Small intestine (tissue), 7 donors: ENCODE measurements around the gene STMN3. TPM values are rescaled to one million over a fixed set of nuclear protein-coding genes. Genes with fewer than 3 reads are reported as not detected.

Source experiments
- DNase-seq, 2 donors: peaks; one replicate each; pipeline versions ENCODE4 v3.0.0 to v3.0.0-alpha.2; 2013
- FAIRE-seq: peaks from 2 replicates; lab custom pipeline; 2012; peaks lifted over from hg19 to GRCh38; lab: Jason Lieb, UNC
- H3K27ac ChIP-seq, 3 donors: one replicate each; pipeline ENCODE4 v1.5.1; 2013; ENCODE audit warnings: low read length in 2 of 3, mild to moderate bottlenecking in 2 of 3, control low read depth in 1 of 3, inconsistent platforms in 1 of 3, low read depth in 1 of 3, moderate library complexity in 1 of 3
- H3K27me3 ChIP-seq, 3 donors: one replicate each; pipeline ENCODE4 v1.6.1; 2013; ENCODE audit warnings: low read length in 3 of 3, inconsistent platforms in 1 of 3; ENCODE audit not compliant: control insufficient read depth in 3 of 3, insufficient read depth in 3 of 3
- H3K36me3 ChIP-seq, 3 donors: one replicate each; pipeline ENCODE4 v1.6.1; 2013; ENCODE audit warnings: low read length in 3 of 3, inconsistent platforms in 1 of 3, low read depth in 1 of 3, mild to moderate bottlenecking in 1 of 3, moderate library complexity in 1 of 3; ENCODE audit not compliant: control insufficient read depth in 3 of 3, insufficient read depth in 2 of 3
- H3K4me1 ChIP-seq, 3 donors: one replicate each; pipeline ENCODE4 v1.6.1; 2013; ENCODE audit warnings: low read length in 2 of 3, inconsistent platforms in 1 of 3, low read depth in 1 of 3, mild to moderate bottlenecking in 1 of 3, moderate library complexity in 1 of 3; ENCODE audit not compliant: control insufficient read depth in 3 of 3, insufficient read depth in 2 of 3
- H3K4me3 ChIP-seq, 3 donors: one replicate each; pipeline ENCODE4 v1.5.1; 2013; ENCODE audit warnings: low read length in 3 of 3, control low read depth in 1 of 3, inconsistent platforms in 1 of 3, low read depth in 1 of 3, mild to moderate bottlenecking in 1 of 3, moderate library complexity in 1 of 3
- H3K9me3 ChIP-seq, 2 donors: one replicate each; pipeline ENCODE4 v1.6.1; 2013; ENCODE audit warnings: low read depth in 1 of 2, low read length in 1 of 2; ENCODE audit not compliant: control insufficient read depth in 2 of 2, insufficient read depth in 1 of 2
- WGBS, 3 donors: extraction: QIAGEN DNeasy Blood & Tissue Kit; methylation state at CpG; one replicate each; pipeline ENCODE4 v1.1.7; 2013; 5-methylcytosine and 5-hydroxymethylcytosine counted together
- polyA plus RNA-seq, 4 donors: library from polyadenylated mRNA; stranded (reverse) in 3 of 4; unstranded in 1 of 4; fragments of 200-250 nt in 3 of 4; fragments of 120-200 nt in 1 of 4; gene quantifications; one replicate each; pipeline versions ENCODE4 v1.2.1 to v1.2.3, GENCODE V29; 2013
- donor health status: healthy with polysubstance abuse.
- donor health status: control.
- donor health status: control.
- donor health status: Bipolar disorder and iron deficiency.
- donor health status: healthy.

The STMN3 gene
- polyA plus RNA-seq, 4 donors = 1.1 to 21.4 (median 5.2) TPM

DNA sequence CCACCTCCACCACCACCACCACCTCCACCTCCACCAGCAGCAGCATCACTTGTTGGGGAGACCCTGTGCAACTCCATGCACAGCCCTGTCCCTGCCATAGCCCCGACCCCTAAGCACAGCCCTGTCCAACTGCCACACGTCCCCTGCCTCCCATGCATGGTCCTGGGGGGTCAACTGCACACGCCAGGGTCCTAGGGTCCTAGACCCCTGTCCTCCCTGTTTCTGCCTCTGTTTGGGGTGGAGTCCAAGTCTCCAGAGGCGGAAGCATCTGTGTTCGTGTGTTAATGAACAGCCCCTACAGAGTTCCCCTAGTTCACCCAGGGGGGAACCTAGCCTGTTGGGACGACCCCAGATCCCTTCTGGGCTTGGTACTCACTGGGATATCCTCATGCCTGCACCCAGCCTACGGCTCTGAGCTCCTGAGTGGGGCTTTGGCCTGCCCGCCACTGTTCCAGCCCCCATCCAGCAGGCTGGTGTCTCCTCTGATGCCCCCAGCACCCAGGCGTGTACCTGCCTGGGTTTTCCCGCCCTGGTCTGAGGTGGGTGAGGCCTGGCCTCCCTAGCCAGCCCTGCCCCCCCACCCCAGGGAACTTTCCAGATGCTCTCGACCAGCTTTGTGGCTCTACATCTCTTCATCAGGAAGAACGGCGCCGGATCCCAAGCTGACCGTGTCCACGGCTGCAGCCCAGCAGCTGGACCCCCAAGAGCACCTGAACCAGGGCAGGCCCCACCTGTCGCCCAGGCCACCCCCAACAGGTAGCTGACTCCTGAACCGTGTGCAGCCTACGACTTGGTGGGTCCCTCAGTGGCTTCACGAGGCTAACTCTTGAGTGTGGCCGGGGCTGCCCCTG is 40.7 kb upstream of the STMN3 start:
- Histone ChIP-seq H3K4me3 (no peak overlapping the region), H3K27me3 (no peaks in the 10 kb centered on the region), H3K36me3 (peaks cover 0 to 56% (median 2%) of the 10 kb centered on the region in 3 donors), H3K9me3 (no peaks in the 10 kb centered on the region), H3K27ac (no peak overlapping the region), H3K4me1 (peaks cover 2 to 13% (median 4%) of the 10 kb centered on the region in 3 donors)
- DNase-seq (no peak), FAIRE-seq (no peak)
- 92 to 96% (median 93%) methylated on average over 21 of the region's 21 CpGs for WGBS, 3 donors

DNA sequence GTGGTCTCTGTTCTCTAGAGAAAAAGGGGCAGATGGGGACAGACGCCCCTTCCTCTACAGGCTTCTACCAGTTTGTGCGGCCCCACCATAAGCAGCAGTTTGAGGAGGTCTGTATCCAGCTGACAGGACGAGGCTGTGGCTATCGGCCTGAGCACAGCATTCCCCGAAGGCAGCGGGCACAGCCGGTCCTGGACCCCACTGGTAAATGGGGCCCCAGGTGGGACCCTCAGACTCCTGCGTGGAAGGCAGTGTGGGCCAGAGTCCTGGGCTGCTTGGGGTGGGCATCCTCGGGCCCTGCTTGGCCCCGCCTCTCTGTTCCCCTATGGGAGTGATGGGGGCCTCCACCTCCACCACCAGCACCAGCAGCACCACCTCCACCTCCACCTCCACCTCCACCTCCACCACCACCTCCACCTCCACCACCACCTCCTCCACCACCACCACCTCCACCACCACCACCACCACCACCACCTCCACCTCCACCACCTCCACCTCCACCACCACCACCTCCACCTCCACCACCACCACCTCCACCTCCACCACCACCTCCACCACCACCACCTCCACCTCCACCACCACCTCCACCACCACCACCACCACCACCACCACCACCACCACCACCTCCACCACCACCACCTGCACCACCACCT is 40.0 kb upstream of the STMN3 start:
- DNase-seq = no peak
- Histone ChIP-seq H3K4me1 (peaks cover 2 to 13% (median 4%) of the 10 kb centered on the region in 3 donors), H3K9me3 (no peaks in the 10 kb centered on the region), H3K4me3 (no peak overlapping the region), H3K27me3 (no peaks in the 10 kb centered on the region), H3K36me3 (peaks cover 0 to 60% (median 2%) of the 10 kb centered on the region in 3 donors), H3K27ac (no peak overlapping the region)
- no peak for FAIRE-seq
- 83 to 93% (median 86%) methylated on average over 8 to 10 of the region's 10 CpGs for WGBS, 3 donors

DNA sequence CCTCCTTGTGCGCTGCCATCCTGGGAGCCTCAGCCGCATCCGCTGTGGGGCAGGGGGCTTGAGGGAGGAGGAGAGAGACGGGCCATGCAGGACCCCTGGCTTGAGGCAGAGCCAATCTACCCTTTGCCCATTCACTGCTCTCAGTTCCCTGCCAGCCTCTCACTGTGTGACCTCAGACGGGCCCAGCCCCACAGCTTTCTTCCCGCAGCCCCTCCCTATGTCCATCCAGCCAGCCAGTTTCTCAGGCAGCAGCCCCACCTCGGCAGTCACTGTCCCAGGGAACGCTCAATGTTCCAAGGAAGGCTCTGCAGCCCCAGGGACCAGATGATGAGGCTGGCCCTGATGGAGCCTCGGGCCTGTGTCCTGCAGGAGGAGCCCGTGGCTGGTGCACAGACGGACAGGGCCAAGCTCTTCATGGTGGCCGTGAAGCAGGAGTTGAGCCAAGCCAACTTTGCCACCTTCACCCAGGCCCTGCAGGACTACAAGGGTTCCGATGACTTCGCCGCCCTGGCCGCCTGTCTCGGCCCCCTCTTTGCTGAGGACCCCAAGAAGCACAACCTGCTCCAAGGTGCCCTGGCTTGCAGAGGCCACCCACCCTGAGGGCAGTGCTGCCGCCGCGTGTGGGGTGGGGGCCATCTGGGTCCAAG is 39.3 kb upstream of the STMN3 start:
- peak; percentile 29 to 33 for DNase-seq
- H3K36me3 ChIP-seq = peaks cover 0 to 56% (median 2%) of the 10 kb centered on the region in 3 donors
- no peak for FAIRE-seq
- H3K4me1 ChIP-seq = peaks cover 2 to 13% (median 4%) of the 10 kb centered on the region in 3 donors
- H3K27ac ChIP-seq = no peak overlapping the region
- WGBS, 3 donors = 55 to 69% (median 66%) methylated on average over 19 to 20 of the region's 20 CpGs
- no peaks in the 10 kb centered on the region for H3K9me3 ChIP-seq
- H3K4me3 ChIP-seq = no peak overlapping the region
- H3K27me3 ChIP-seq = no peaks in the 10 kb centered on the region

DNA sequence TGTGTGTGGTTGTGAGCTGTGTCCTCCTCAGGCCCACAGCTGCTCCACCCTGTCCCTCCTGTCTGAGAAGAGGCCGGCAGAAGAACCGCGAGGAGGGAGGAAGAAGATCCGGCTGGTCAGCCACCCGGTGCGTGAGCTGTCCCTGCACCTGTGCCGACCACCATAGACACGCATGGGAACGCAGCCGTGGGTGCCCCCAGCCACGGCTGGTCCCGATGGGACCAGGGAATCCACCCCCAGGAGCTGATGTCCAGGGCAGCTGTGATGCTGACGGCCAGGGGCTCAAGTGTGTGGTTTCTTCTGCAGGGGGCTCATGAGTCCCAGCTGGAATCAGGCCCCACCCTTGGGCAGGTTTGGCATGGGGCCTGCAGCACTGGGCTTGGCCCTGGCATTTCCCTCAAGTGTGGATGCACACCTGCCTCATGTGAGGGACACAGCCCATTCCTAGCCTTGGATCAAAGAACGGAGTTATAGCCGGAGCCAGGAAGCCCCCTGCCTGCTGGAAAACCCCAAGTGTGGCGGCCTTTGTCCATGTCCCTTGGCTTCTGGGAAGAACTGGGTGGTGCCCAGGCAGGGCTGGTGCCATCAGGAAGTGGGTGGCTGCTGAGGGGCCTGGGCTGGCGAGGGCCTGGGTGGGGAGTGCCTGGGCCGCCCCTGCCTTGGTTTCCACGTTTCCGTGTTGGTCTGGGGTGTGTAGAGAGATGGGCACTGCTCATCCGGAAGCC is 38.6 kb upstream of the STMN3 start:
- 35 to 74% (median 46%) methylated on average over 21 of the region's 21 CpGs for WGBS, 3 donors
- FAIRE-seq (no peak), DNase-seq (no peak)

DNA sequence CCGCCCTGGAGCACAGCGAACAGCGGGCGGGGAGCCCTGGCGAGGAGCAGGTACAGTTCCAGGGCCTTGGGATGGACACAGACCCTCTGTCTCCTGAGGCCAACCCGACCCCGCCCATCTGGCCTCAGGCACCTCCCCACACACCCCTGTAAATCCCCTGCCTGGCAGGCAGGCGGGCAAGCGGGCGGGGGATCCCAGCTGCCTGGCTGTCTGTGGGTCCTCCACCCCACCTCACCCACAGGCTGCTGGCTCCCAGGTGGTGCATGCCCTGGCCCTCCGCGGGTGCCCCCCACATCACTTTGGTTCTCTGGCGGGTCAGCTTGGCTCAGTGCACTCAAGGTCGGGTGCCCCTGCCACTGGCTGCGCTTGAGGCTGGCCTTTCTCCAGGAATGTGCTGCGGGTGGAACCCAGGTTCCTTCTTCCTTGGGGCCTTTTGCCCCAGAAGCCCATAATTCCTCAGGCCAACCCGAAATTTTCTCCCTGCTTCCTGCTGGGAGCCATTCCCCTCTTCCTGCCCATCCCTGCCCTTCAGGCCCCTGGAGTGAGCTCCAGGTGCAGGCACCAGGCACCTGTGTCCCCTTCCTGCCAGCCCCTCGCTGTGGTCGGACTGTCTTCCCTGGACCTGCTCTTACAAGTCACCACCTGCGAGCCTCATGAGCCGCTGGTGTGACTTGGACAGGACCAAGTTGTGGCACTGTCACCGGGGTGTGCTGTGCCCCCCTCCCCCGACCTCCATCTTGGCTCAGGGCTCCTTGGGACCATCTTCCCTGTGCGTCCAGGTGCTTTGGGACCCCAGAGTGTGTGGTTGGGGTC is 37.9 kb upstream of the STMN3 start:
- peak overlapping the region in 1 of 3 donors; percentile 8 for H3K27ac ChIP-seq
- WGBS, 3 donors = 35 to 79% (median 55%) methylated on average over 21 to 24 of the region's 24 CpGs
- no peaks in the 10 kb centered on the region for H3K9me3 ChIP-seq
- H3K27me3 ChIP-seq = no peaks in the 10 kb centered on the region
- no peak overlapping the region for H3K4me3 ChIP-seq
- no peak for FAIRE-seq
- peaks cover 4 to 17% (median 5%) of the 10 kb centered on the region in 3 donors for H3K4me1 ChIP-seq
- peaks cover 0 to 58% (median 2%) of the 10 kb centered on the region in 3 donors for H3K36me3 ChIP-seq
- DNase-seq = no peak

More for the DNA sequence above, 38.6 kb upstream of the STMN3 start:
- no peak overlapping the region for H3K27ac ChIP-seq
- no peaks in the 10 kb centered on the region for H3K27me3 ChIP-seq
- H3K36me3 ChIP-seq = peaks cover 0 to 55% (median 2%) of the 10 kb centered on the region in 3 donors
- H3K4me1 ChIP-seq = peaks cover 2 to 17% (median 5%) of the 10 kb centered on the region in 3 donors
- no peak overlapping the region for H3K4me3 ChIP-seq
- H3K9me3 ChIP-seq = no peaks in the 10 kb centered on the region

DNA sequence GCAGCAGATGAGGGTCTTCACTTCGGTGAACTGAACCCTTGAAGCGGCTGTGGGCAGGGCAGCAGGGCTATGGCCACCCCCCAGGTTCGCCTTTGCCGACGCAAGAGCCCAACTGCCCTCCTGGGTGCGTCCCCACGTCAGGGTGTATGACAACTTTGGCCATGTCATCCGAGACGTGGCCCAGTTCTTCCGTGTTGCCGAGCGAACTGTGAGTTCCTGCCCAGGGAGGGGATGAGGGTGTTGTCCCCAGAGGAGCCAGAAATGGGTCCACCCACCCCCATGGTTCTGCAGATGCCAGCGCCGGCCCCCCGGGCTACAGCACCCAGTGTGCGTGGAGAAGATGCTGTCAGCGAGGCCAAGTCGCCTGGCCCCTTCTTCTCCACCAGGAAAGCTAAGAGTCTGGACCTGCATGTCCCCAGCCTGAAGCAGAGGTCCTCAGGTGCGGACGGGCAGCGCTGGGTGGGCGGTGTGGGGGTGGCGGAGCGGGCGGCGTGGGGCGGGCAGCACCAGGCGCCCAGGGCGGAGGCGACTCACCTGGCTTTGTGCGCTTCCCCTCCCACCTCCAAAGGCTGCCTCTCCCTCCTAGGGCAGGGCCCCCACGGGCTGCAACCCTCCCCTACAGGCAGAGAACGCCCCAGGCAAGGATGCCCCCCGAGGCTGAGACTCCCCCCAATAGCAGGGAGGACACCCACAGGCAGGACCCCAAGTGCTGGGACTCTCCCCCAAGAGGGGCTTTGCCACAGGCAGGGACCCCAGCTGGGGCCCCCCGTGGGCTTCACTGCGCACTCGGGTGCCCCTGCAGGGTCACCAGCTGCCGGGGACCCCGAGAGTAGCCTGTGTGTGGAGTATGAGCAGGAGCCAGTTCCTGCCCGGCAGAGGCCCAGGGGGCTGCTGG is 37.0 kb upstream of the STMN3 start:
- Histone ChIP-seq H3K4me1 (peaks cover 4 to 16% (median 5%) of the 10 kb centered on the region in 3 donors), H3K27ac (no peak overlapping the region), H3K27me3 (no peaks in the 10 kb centered on the region), H3K4me3 (no peak overlapping the region), H3K36me3 (peaks cover 0 to 55% (median 2%) of the 10 kb centered on the region in 3 donors), H3K9me3 (no peaks in the 10 kb centered on the region)
- no peak for FAIRE-seq
- WGBS, 3 donors = 69 to 88% (median 73%) methylated on average over 36 to 40 of the region's 40 CpGs
- no peak for DNase-seq
